Gastrocnemius medialis (tissue), 4 donors: ENCODE results near the gene BNIP5. TPM values are rescaled to one million over a fixed set of nuclear protein-coding genes. Genes with fewer than 3 reads are reported as not detected.

Experiments used
- ATAC-seq, 2 donors: fragments of 150-250 bp; one replicate each; pipeline ENCODE4 v1.9.1; 2016
- DNase-seq, 2 donors: peaks; one replicate each; pipeline ENCODE4 v3.0.0-alpha.2; 2019
- H3K27ac ChIP-seq, 4 donors: fragments of 200-600 bp; sonication (generic); 1 replicate in 1 of 4; 2 replicates in 3 of 4; pipeline ENCODE4 v1.5.1; 2016 to 2018; ENCODE audit warnings: mild to moderate bottlenecking in 2 of 4, moderate library complexity in 1 of 4
- H3K27me3 ChIP-seq, 3 donors: fragments of 200-600 bp; sonication (generic) in 2 of 3; 1 replicate in 1 of 3; 2 replicates in 2 of 3; pipeline versions ENCODE4 v1.5.1 to v1.6.0; 2016 to 2019; ENCODE audit warnings: mild to moderate bottlenecking in 1 of 3, moderate library complexity in 1 of 3
- H3K36me3 ChIP-seq, 2 donors: fragments of 200-600 bp; sonication (generic) in 1 of 2; one replicate each; pipeline ENCODE4 v1.5.1; 2017 to 2018
- H3K4me1 ChIP-seq, 2 donors: fragments of 200-600 bp; sonication (generic) in 1 of 2; one replicate each; pipeline ENCODE4 v1.5.1; 2016 to 2017; ENCODE audit warnings: mild to moderate bottlenecking in 2 of 2
- H3K4me3 ChIP-seq, 4 donors: fragments of 200-600 bp; sonication (generic) in 3 of 4; 1 replicate in 1 of 4; 2 replicates in 3 of 4; pipeline ENCODE4 v1.5.1; 2016 to 2019; ENCODE audit warnings: mild to moderate bottlenecking in 2 of 4
- H3K9me3 ChIP-seq, 3 donors: fragments of 200-600 bp; sonication (generic) in 2 of 3; 1 replicate in 1 of 3; 2 replicates in 2 of 3; pipeline ENCODE4 v1.5.1; 2016 to 2019
- CTCF ChIP-seq, 5 experiments: fragments of 450-650 bp in 3 of 5; fragments of 200-600 bp in 2 of 5; sonication (generic) in 2 of 5; IDR thresholded peaks in 4 of 5; conservative IDR thresholded peaks in 1 of 5; 1 replicate in 4 of 5; 2 replicates in 1 of 5; pipeline ENCODE4 v1.5.1; 2016 to 2019; ENCODE audit warnings: antibody characterized with exemption in 5 of 5, mild to moderate bottlenecking in 3 of 5, moderate library complexity in 3 of 5
- POLR2A ChIP-seq, 2 donors: fragments of 450-650 bp; IDR thresholded peaks; one replicate each; pipeline ENCODE4 v1.6.1; 2017; ENCODE audit warnings: antibody characterized with exemption in 2 of 2, mild to moderate bottlenecking in 2 of 2, moderate library complexity in 2 of 2
- in situ Hi-C, 4 donors: fragments of 200-750 bp; cut with MboI; loops; one replicate each; pipeline versions ENCODE4 v1.15.0 to v1.8.0; 2017; ENCODE audit warnings: low sequenced_read_pairs in 4 of 4
- intact Hi-C: fragments of 100-400 bp; cut with DNase I; formaldehyde crosslinking; loops from one replicate; pipeline ENCODE4 v1.15.1; 2023; ENCODE audit warnings: low total_unique reads
- total RNA-seq, 4 donors: library from RNA; depleted of rRNA; stranded (reverse); fragments of >200 nt; gene quantifications; one replicate each; pipeline versions ENCODE4 v1.1.0 to v1.2.3, GENCODE V29; 2016

BNIP5 gene
- total RNA-seq, 4 donors from 2014 or later: not detected

- no peaks in the 10 kb centered on the region for H3K27me3 ChIP-seq
- TF ChIP-seq CTCF (IDR thresholded peaks at IDR 0.05 in 4 of 5, conservative IDR thresholded peaks at IDR 0.05 in 1 of 5) (no peak), POLR2A (IDR thresholded peaks at IDR 0.05) (no peak)
- H3K4me3 ChIP-seq: no peak overlapping the region
- H3K27ac ChIP-seq: no peak overlapping the region
- intact Hi-C loops (no loop called here), in situ Hi-C loops (no loop called here)
- H3K9me3 ChIP-seq: no peaks in the 10 kb centered on the region
- no peaks in the 10 kb centered on the region for H3K36me3 ChIP-seq
- no peaks in the 10 kb centered on the region for H3K4me1 ChIP-seq
- DNase-seq (no peak), ATAC-seq (no peak)
Measured at GRCh38 chr6:36324715-36325114, 12.0 kb downstream of the BNIP5 start.

- Histone ChIP-seq H3K27ac (no peak overlapping the region), H3K27me3 (no peaks in the 10 kb centered on the region), H3K36me3 (no peaks in the 10 kb centered on the region), H3K4me3 (no peak overlapping the region), H3K4me1 (no peaks in the 10 kb centered on the region), H3K9me3 (no peaks in the 10 kb centered on the region)
- no peak for ATAC-seq
- in situ Hi-C loops (no loop called here), intact Hi-C loops (no loop called here)
- no peak for DNase-seq
- TF ChIP-seq POLR2A (IDR thresholded peaks at IDR 0.05): no peak
- no peak for TF ChIP-seq CTCF (IDR thresholded peaks at IDR 0.05 in 4 of 5, conservative IDR thresholded peaks at IDR 0.05 in 1 of 5)
Measured at GRCh38 chr6:36324191-36324590, 12.5 kb downstream of the BNIP5 start.

GRCh38 chr6:36323062-36323461, 13.6 kb downstream of the BNIP5 start:
- Histone ChIP-seq H3K27ac (no peak overlapping the region), H3K4me3 (no peak overlapping the region), H3K4me1 (no peaks in the 10 kb centered on the region), H3K9me3 (no peaks in the 10 kb centered on the region), H3K27me3 (no peaks in the 10 kb centered on the region), H3K36me3 (no peaks in the 10 kb centered on the region)
- in situ Hi-C loops (no loop called here), intact Hi-C loops (no loop called here)
- TF ChIP-seq POLR2A (IDR thresholded peaks at IDR 0.05): no peak
- TF ChIP-seq CTCF (IDR thresholded peaks at IDR 0.05 in 4 of 5, conservative IDR thresholded peaks at IDR 0.05 in 1 of 5): no peak
- DNase-seq: no peak
- no peak for ATAC-seq

- in situ Hi-C loops: no loop called here
- intact Hi-C loops: no loop called here
- Histone ChIP-seq H3K9me3 (no peaks in the 10 kb centered on the region), H3K36me3 (no peaks in the 10 kb centered on the region), H3K27me3 (no peaks in the 10 kb centered on the region), H3K27ac (no peak overlapping the region), H3K4me3 (no peak overlapping the region), H3K4me1 (no peaks in the 10 kb centered on the region)
- no peak for DNase-seq
- TF ChIP-seq POLR2A (IDR thresholded peaks at IDR 0.05): no peak
- no peak for TF ChIP-seq CTCF (IDR thresholded peaks at IDR 0.05 in 4 of 5, conservative IDR thresholded peaks at IDR 0.05 in 1 of 5)
- ATAC-seq: no peak
Measured at GRCh38 chr6:36322591-36322990, 14.1 kb downstream of the BNIP5 start.

- Histone ChIP-seq H3K36me3 (no peaks in the 10 kb centered on the region), H3K27me3 (no peaks in the 10 kb centered on the region), H3K4me1 (no peaks in the 10 kb centered on the region), H3K9me3 (no peaks in the 10 kb centered on the region), H3K4me3 (no peak overlapping the region), H3K27ac (no peak overlapping the region)
- in situ Hi-C loops (no loop called here), intact Hi-C loops (no loop called here)
- no peak for TF ChIP-seq POLR2A (IDR thresholded peaks at IDR 0.05)
- no peak for TF ChIP-seq CTCF (IDR thresholded peaks at IDR 0.05 in 4 of 5, conservative IDR thresholded peaks at IDR 0.05 in 1 of 5)
- DNase-seq (no peak), ATAC-seq (no peak)
Measured at GRCh38 chr6:36320475-36320874, 16.2 kb downstream of the BNIP5 start.
